NOMO-1 (cell line): Measurements from ENCODE around the gene CCDC70.
A peak's percentile ranks its signal among the peaks of the same experiment; 100 is the strongest.

ENCODE experiments used
- DNase-seq, 2 experiments: peaks; one replicate each; lab custom pipeline; 2025; ENCODE audit not compliant: unreplicated experiment in 2 of 2; lab: John Stamatoyannopoulos, UW

Gene CCDC70

GRCh38 chr13:51828730-51829567, 32.8 kb upstream of the CCDC70 start:
- peak; percentile 40 to 79 for DNase-seq

- DNase-seq, result no peak
Measured at GRCh38 chr13:51829568-51829899, 32.2 kb upstream of the CCDC70 start.

GRCh38 chr13:51831519-51831918, 30.2 kb upstream of the CCDC70 start:
- DNase-seq, result no peak

GRCh38 chr13:51832471-51833152, 29.2 kb upstream of the CCDC70 start:
- DNase-seq, result peak; percentile 84 to 89

- DNase-seq, result no peak
Measured at GRCh38 chr13:51833980-51834379, 27.8 kb upstream of the CCDC70 start.

- no peak for DNase-seq
Measured at GRCh38 chr13:51834581-51835171, 27.1 kb upstream of the CCDC70 start.

GRCh38 chr13:51837016-51837415, 24.8 kb upstream of the CCDC70 start:
- no peak for DNase-seq

- no peak for DNase-seq
Measured at GRCh38 chr13:51838240-51838846, 23.4 kb upstream of the CCDC70 start.

GRCh38 chr13:51839711-51840540, 21.8 kb upstream of the CCDC70 start:
- DNase-seq, result no peak

GRCh38 chr13:51840917-51841316, 20.9 kb upstream of the CCDC70 start:
- DNase-seq, result no peak

GRCh38 chr13:51841732-51842131, 20.0 kb upstream of the CCDC70 start:
- no peak for DNase-seq

GRCh38 chr13:51843529-51843928, 18.2 kb upstream of the CCDC70 start:
- no peak for DNase-seq

- no peak for DNase-seq
Measured at GRCh38 chr13:51844862-51845573, 16.8 kb upstream of the CCDC70 start, which contains the start of gene TMEM272. TMEM272 (minus strand) TSS chr13:51845177; CDS start chr13:51838530, 6,647 bp downstream.

- DNase-seq, result no peak
Measured at GRCh38 chr13:51845574-51846318, 16.0 kb upstream of the CCDC70 start.

- no peak for DNase-seq
Measured at GRCh38 chr13:51846756-51847155, 15.0 kb upstream of the CCDC70 start.

GRCh38 chr13:51848674-51849073, 13.1 kb upstream of the CCDC70 start:
- DNase-seq, result no peak

GRCh38 chr13:51849145-51850101, 12.3 kb upstream of the CCDC70 start:
- peak in 1 of 2 experiments; percentile 25 for DNase-seq
